Testis (tissue), 3 donors: ENCODE data around the gene PIK3CD. TPM values are rescaled to one million over a fixed set of nuclear protein-coding genes. Genes with fewer than 3 reads are reported as not detected.

ENCODE experiments used
- DNase-seq: peaks from one replicate; pipeline ENCODE4 v3.0.0-alpha.2; 2019
- H3K27ac ChIP-seq, 2 donors: fragments of 200-600 bp; sonication (generic); one replicate each; pipeline ENCODE4 v1.5.1; 2019
- H3K27me3 ChIP-seq: fragments of 200-600 bp; sonication (generic); one replicate; pipeline ENCODE4 v1.5.1; 2019
- H3K36me3 ChIP-seq: fragments of 200-600 bp; sonication (generic); one replicate; pipeline ENCODE4 v1.5.1; 2017; ENCODE audit warnings: low read depth; ENCODE audit errors: missing control alignments
- H3K4me1 ChIP-seq: fragments of 200-600 bp; sonication (generic); one replicate; pipeline ENCODE4 v1.5.1; 2019
- H3K4me3 ChIP-seq, 2 donors: fragments of 200-600 bp; sonication (generic); one replicate each; pipeline ENCODE4 v1.5.1; 2017 to 2019
- H3K9me3 ChIP-seq: fragments of 200-600 bp; sonication (generic); one replicate; pipeline ENCODE4 v1.5.1; 2017
- CTCF ChIP-seq, 3 experiments: fragments of 450-650 bp in 2 of 3; fragments of 200-600 bp in 1 of 3; sonication (generic) in 1 of 3; IDR thresholded peaks; one replicate each; pipeline ENCODE4 v1.5.1; 2016 to 2019; ENCODE audit warnings: antibody characterized with exemption in 3 of 3, mild to moderate bottlenecking in 2 of 3, moderate library complexity in 1 of 3
- POLR2A ChIP-seq: fragments of 450-650 bp; IDR thresholded peaks from one replicate; pipeline ENCODE4 v1.6.1; 2017; ENCODE audit warnings: antibody characterized with exemption, mild to moderate bottlenecking, moderate library complexity
- WGBS, 2 donors: methylation state at CpG; one replicate each; pipeline ENCODE4 v1.1.5; 2018; 5-methylcytosine and 5-hydroxymethylcytosine counted together
- intact Hi-C: fragments of 100-400 bp; cut with DNase I; formaldehyde crosslinking; loops from one replicate; pipeline ENCODE4 v1.15.1; 2023; ENCODE audit warnings: low total_unique reads
- polyA plus RNA-seq: library from polyadenylated mRNA; stranded (reverse); fragments of 350-450 nt; fragmentation: Illumina TruSeq; extraction: RNeasy Lipid Tissue Mini Kit (QIAGEN cat#74804); gene quantifications from one replicate; pipeline ENCODE4 v1.2.3, GENCODE V29; 2014; ENCODE audit warnings: low read depth, low replicate concordance; ENCODE audit not compliant: insufficient read depth
- total RNA-seq, 2 donors: library from RNA; depleted of rRNA; stranded (reverse); fragments of >200 nt; gene quantifications; one replicate each; pipeline ENCODE4 v1.2.3, GENCODE V29; 2016

PIK3CD gene
- total and polyA plus RNA-seq, 3 donors from 2014 or later, result 11.7 to 17.2 (median 12.4) TPM

- no peak for TF ChIP-seq CTCF (IDR thresholded peaks at IDR 0.05)
- no peak for TF ChIP-seq POLR2A
Observed at GRCh38 chr1:9676815-9677393, 25.4 kb downstream of the PIK3CD start.

GRCh38 chr1:9680091-9680490, 28.6 kb downstream of the PIK3CD start:
- Histone ChIP-seq H3K4me1 (no peaks in the 10 kb centered on the region), H3K4me3 (no peak overlapping the region), H3K9me3 (no peaks in the 10 kb centered on the region), H3K27me3 (no peaks in the 10 kb centered on the region), H3K27ac (no peak overlapping the region), H3K36me3 (no peaks in the 10 kb centered on the region)
- WGBS, 2 donors, result 91% methylated on average over 2 of the region's 2 CpGs
- no peak for DNase-seq
- TF ChIP-seq CTCF (IDR thresholded peaks at IDR 0.05) (no peak), POLR2A (no peak)
- intact Hi-C loops, result no loop called here

More at GRCh38 chr1:9676815-9677393, 25.4 kb downstream of the PIK3CD start:
- Histone ChIP-seq H3K27ac (no peak overlapping the region), H3K27me3 (no peaks in the 10 kb centered on the region), H3K9me3 (no peaks in the 10 kb centered on the region), H3K4me1 (no peaks in the 10 kb centered on the region), H3K4me3 (no peak overlapping the region), H3K36me3 (no peaks in the 10 kb centered on the region)
- WGBS, 2 donors, result 60 to 73% methylated on average over 10 of the region's 10 CpGs
- intact Hi-C loops, result no loop called here
- no peak for DNase-seq

- Histone ChIP-seq H3K9me3 (no peaks in the 10 kb centered on the region), H3K27me3 (no peaks in the 10 kb centered on the region), H3K4me3 (no peak overlapping the region), H3K4me1 (no peaks in the 10 kb centered on the region), H3K36me3 (no peaks in the 10 kb centered on the region), H3K27ac (no peak overlapping the region)
- WGBS, 2 donors, result 93 to 96% methylated on average over 6 of the region's 6 CpGs
- intact Hi-C loops, result no loop called here
- DNase-seq, result no peak
- TF ChIP-seq POLR2A, result no peak
- no peak for TF ChIP-seq CTCF (IDR thresholded peaks at IDR 0.05)
Observed at GRCh38 chr1:9680828-9681227, 29.3 kb downstream of the PIK3CD start.

GRCh38 chr1:9684801-9685200, 33.3 kb downstream of the PIK3CD start:
- Histone ChIP-seq H3K36me3 (no peaks in the 10 kb centered on the region), H3K27me3 (no peaks in the 10 kb centered on the region), H3K4me1 (peaks cover 18% of the 10 kb centered on the region), H3K27ac (no peak overlapping the region), H3K4me3 (no peak overlapping the region), H3K9me3 (no peaks in the 10 kb centered on the region)
- intact Hi-C loops, result no loop called here
- TF ChIP-seq POLR2A, result no peak
- no peak for TF ChIP-seq CTCF (IDR thresholded peaks at IDR 0.05)
- DNase-seq, result no peak
- 88 to 100% methylated on average over 1 of the region's 1 CpG for WGBS, 2 donors

GRCh38 chr1:9687120-9687873, 35.8 kb downstream of the PIK3CD start:
- Histone ChIP-seq H3K9me3 (no peaks in the 10 kb centered on the region), H3K27ac (no peak overlapping the region), H3K27me3 (no peaks in the 10 kb centered on the region), H3K4me1 (peaks cover 29% of the 10 kb centered on the region), H3K4me3 (peak overlapping the region; percentile 46 to 70), H3K36me3 (no peaks in the 10 kb centered on the region)
- peak; percentile 64 for DNase-seq
- intact Hi-C loops, result no loop called here
- 0 to 1% methylated on average over 3 to 42 of the region's 42 CpGs for WGBS, 2 donors
- TF ChIP-seq CTCF (IDR thresholded peaks at IDR 0.05), result no peak
- TF ChIP-seq POLR2A, result no peak
